HCT116 (cell line): ENCODE data around the gene DIP2C. TPM values are rescaled to one million over a fixed set of nuclear protein-coding genes. Genes with fewer than 3 reads are reported as not detected.

ENCODE experiments used
- ATAC-seq: fragments of 200-7000 bp; cut with Tn5 transposase; 2 replicates; pipeline ENCODE4 v1.9.1; 2020; ENCODE audit warnings: mild to moderate bottlenecking, moderate library complexity
- BruUV-seq: library from RNA; stranded (reverse); fragments of 400-500 nt; replicated peaks from 2 replicates; lab custom pipeline; 2021; lab: Mats Ljungman, UMichigan
- CTCF ChIA-PET: fragments of 300-600 bp; sonication (Branson Sonifier 250); formaldehyde crosslinking; loops from one replicate; lab custom pipeline; 2021; ENCODE audit warnings: antibody characterized with exemption; lab: Charles Lee
- POLR2A ChIA-PET: fragments of 300-600, 350-600 bp; sonication (Branson Sonifier 250); formaldehyde crosslinking; loops from one replicate; lab custom pipeline; 2021; ENCODE audit warnings: antibody characterized with exemption; lab: Charles Lee
- RAD21 ChIA-PET, 2 experiments: fragments of 300-600 bp; sonication (Branson Sonifier 250); formaldehyde crosslinking; loops; one replicate each; lab custom pipeline; 2023; ENCODE audit warnings: low total read pairs in 2 of 2; ENCODE audit not compliant: uncharacterized antibody in 2 of 2, unreplicated experiment in 2 of 2, low non-redundant PET in 1 of 2; lab: Charles Lee
- DNase-seq: peaks from one replicate; pipeline ENCODE4 v3.0.0-alpha.2; 2010; ENCODE audit warnings: low read depth, low spot score
- H2AFZ ChIP-seq: fragments of 200-600 bp; shearing (Covaris generic), sonication (generic); 2 replicates; pipeline ENCODE4 v1.6.1; 2017; ENCODE audit warnings: low read depth, mixed run types, mixed read lengths, antibody characterized with exemption, low read length; ENCODE audit not compliant: poor library complexity, severe bottlenecking
- H3K27ac ChIP-seq: 2 replicates; pipeline ENCODE4 v1.5.1; 2012; ENCODE audit warnings: low read depth, low read length
- H3K27me3 ChIP-seq: fragments of 200-600 bp; sonication (generic); 2 replicates; pipeline ENCODE4 v1.6.1; 2016; ENCODE audit warnings: mixed run types, low read length, mixed read lengths; ENCODE audit not compliant: insufficient read depth
- H3K36me3 ChIP-seq, 2 experiments: fragments of 200-500 bp in 1 of 2; fragments of 200-600 bp in 1 of 2; sonication (Bioruptor generic) in 1 of 2; sonication (generic) in 1 of 2; 2 replicates each; pipeline versions ENCODE4 v1.5.1 to v1.6.1; 2014 to 2016; ENCODE audit warnings: low read length in 2 of 2, inconsistent platforms in 1 of 2, mixed read lengths in 1 of 2, mixed run types in 1 of 2; ENCODE audit not compliant: insufficient read depth in 2 of 2, control insufficient read depth in 1 of 2
- H3K4me1 ChIP-seq, 2 experiments: fragments of 200-600 bp in 1 of 2; sonication (generic) in 1 of 2; 2 replicates each; pipeline versions ENCODE4 v1.5.1 to v1.6.1; 2012 to 2017; ENCODE audit warnings: low read length in 2 of 2, inconsistent platforms in 1 of 2, mild to moderate bottlenecking in 1 of 2, mixed read lengths in 1 of 2, mixed run types in 1 of 2, moderate library complexity in 1 of 2; ENCODE audit not compliant: insufficient read depth in 2 of 2, control insufficient read depth in 1 of 2
- H3K4me2 ChIP-seq: fragments of 200-600 bp; sonication (generic); 2 replicates; pipeline ENCODE4 v1.6.1; 2017; ENCODE audit warnings: mixed run types, low read length, mixed read lengths
- H3K4me3 ChIP-seq, 2 experiments: fragments of 200-600 bp in 1 of 2; sonication (generic) in 1 of 2; replicated peaks in 1 of 2; 2 replicates each; pipeline ENCODE4 v1.5.1; 2011 to 2016; ENCODE audit warnings: low read length in 2 of 2, control low read depth in 1 of 2, low read depth in 1 of 2, mild to moderate bottlenecking in 1 of 2, mixed read lengths in 1 of 2, mixed run types in 1 of 2
- H3K79me2 ChIP-seq: fragments of 200-600 bp; sonication (generic); 2 replicates; pipeline ENCODE4 v1.6.1; 2017; ENCODE audit warnings: mild to moderate bottlenecking, mixed run types, low read length, moderate library complexity, mixed read lengths; ENCODE audit not compliant: insufficient read depth
- H3K9ac ChIP-seq: fragments of 200-600 bp; sonication (generic); 2 replicates; pipeline ENCODE4 v1.6.1; 2016; ENCODE audit warnings: low read length, mixed read lengths
- H3K9me2 ChIP-seq: fragments of 200-600 bp; sonication (generic), shearing (Covaris generic); 2 replicates; pipeline ENCODE4 v1.6.1; 2017; ENCODE audit warnings: mixed run types, mild to moderate bottlenecking, moderate library complexity; ENCODE audit not compliant: insufficient read depth
- H3K9me3 ChIP-seq, 2 experiments: fragments of 200-500 bp in 1 of 2; fragments of 200-600 bp in 1 of 2; sonication (Bioruptor generic) in 1 of 2; sonication (generic) in 1 of 2; 2 replicates each; pipeline ENCODE4 v1.6.1; 2014 to 2017; ENCODE audit warnings: low read length in 2 of 2, mixed read lengths in 2 of 2, inconsistent platforms in 1 of 2, low read depth in 1 of 2, mild to moderate bottlenecking in 1 of 2, mixed run types in 1 of 2, moderate library complexity in 1 of 2; ENCODE audit not compliant: control insufficient read depth in 1 of 2, insufficient read depth in 1 of 2
- H4K20me1 ChIP-seq: fragments of 200-600 bp; sonication (generic), shearing (Covaris generic); 2 replicates; pipeline ENCODE4 v1.6.1; 2017; ENCODE audit warnings: mixed run types, mild to moderate bottlenecking, moderate library complexity; ENCODE audit not compliant: insufficient read depth
- CEBPB ChIP-seq: IDR thresholded peaks from 2 replicates; pipeline ENCODE4 v1.6.1; 2012; ENCODE audit warnings: low read depth
- ELF1 ChIP-seq: IDR thresholded peaks from 2 replicates; pipeline ENCODE4 v1.6.1; 2012; ENCODE audit warnings: low read depth, borderline replicate concordance
- EZH2 ChIP-seq: fragments of 200-600 bp; sonication (generic); IDR thresholded peaks from 2 replicates; pipeline ENCODE4 v1.6.1; 2017; ENCODE audit warnings: antibody characterized with exemption, mixed run types
- EZH2phosphoT487 ChIP-seq: fragments of 200-600 bp; IDR thresholded peaks from 2 replicates; pipeline ENCODE4 v1.6.1; 2018; ENCODE audit warnings: antibody characterized with exemption, borderline replicate concordance
- FOSL1 ChIP-seq: IDR thresholded peaks from 2 replicates; pipeline ENCODE4 v1.6.1; 2012; ENCODE audit warnings: low read depth
- JUND ChIP-seq: IDR thresholded peaks from 2 replicates; pipeline ENCODE4 v1.6.1; 2012
- POLR2A ChIP-seq: IDR thresholded peaks from 2 replicates; pipeline ENCODE4 v1.7.0; 2011; ENCODE audit warnings: borderline replicate concordance; ENCODE audit not compliant: insufficient read depth, insufficient read length; ENCODE audit errors: extremely low read depth
- POLR2AphosphoS5 ChIP-seq: IDR thresholded peaks from 2 replicates; pipeline ENCODE4 v1.6.1; 2011; ENCODE audit warnings: mild to moderate bottlenecking, low read depth, low read length, moderate library complexity
- RAD21 ChIP-seq: IDR thresholded peaks from 2 replicates; pipeline ENCODE4 v1.6.1; 2012; ENCODE audit warnings: low read depth, mild to moderate bottlenecking
- SIN3A ChIP-seq: IDR thresholded peaks from 2 replicates; pipeline ENCODE4 v1.6.1; 2012; ENCODE audit warnings: low read depth
- SP1 ChIP-seq: IDR thresholded peaks from 2 replicates; pipeline ENCODE4 v1.6.1; 2012; ENCODE audit warnings: low read depth
- SRF ChIP-seq: IDR thresholded peaks from 2 replicates; pipeline ENCODE4 v1.6.1; 2012; ENCODE audit warnings: low read depth
- TCF7L2 ChIP-seq: IDR thresholded peaks from 2 replicates; pipeline ENCODE4 v1.7.0; 2011; ENCODE audit warnings: borderline replicate concordance, inconsistent platforms; ENCODE audit not compliant: insufficient read depth, insufficient read length; ENCODE audit errors: extremely low read depth
- YY1 ChIP-seq: IDR thresholded peaks from 2 replicates; pipeline ENCODE4 v1.6.1; 2011; ENCODE audit warnings: low read length, low read depth, moderate library complexity, mild to moderate bottlenecking; ENCODE audit not compliant: insufficient replicate concordance; ENCODE audit errors: extremely low read depth
- ZBTB33 ChIP-seq: IDR thresholded peaks from 2 replicates; pipeline ENCODE4 v1.6.1; 2011; ENCODE audit warnings: mild to moderate bottlenecking, low read length, moderate library complexity; ENCODE audit not compliant: insufficient replicate concordance; ENCODE audit errors: extremely low read depth
- ZFX ChIP-seq: fragments of 450-650 bp; IDR thresholded peaks from 2 replicates; pipeline ENCODE4 v1.6.1; 2017
- ZNF274 ChIP-seq: fragments of 200-500 bp; sonication (Bioruptor generic); IDR thresholded peaks from 2 replicates; pipeline ENCODE4 v1.6.1; 2014; ENCODE audit warnings: mild to moderate bottlenecking, low read depth, low read length, inconsistent platforms
- intact Hi-C: fragments of 100-400 bp; cut with micrococcal nuclease; formaldehyde crosslinking; loops from 2 replicates; pipeline ENCODE4 v1.10.0; 2022
- total RNA-seq: library from RNA; stranded (reverse); gene quantifications from one replicate; pipeline ENCODE4 v1.2.1, GENCODE V29; 2021; ENCODE audit not compliant: unreplicated experiment
- TF ChIP-seq, protein P1 (sequence below): IDR thresholded peaks from 2 replicates; pipeline ENCODE4 v1.6.1; 2012

The DIP2C gene
- total RNA-seq, 1 experiment from 2014 or later: 15.4 TPM

DNA sequence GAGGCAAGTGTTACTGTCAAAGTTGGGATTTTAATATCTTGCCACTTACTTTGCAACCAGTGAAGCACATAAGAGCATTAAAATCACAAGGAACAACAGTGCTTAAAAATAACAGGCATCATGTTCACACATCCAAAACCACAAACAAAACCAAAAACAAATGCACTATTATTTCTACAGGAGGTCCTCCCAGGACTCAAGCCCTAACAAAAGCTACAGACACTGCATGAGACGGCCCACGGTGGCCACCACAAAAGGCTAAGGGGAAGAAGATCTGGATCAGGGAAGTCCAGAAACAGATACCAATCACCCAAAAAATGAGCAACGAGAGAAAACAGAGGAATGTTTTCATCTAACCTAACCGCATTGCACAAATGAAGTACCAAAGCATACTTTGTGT lies 395.8 kb downstream of the DIP2C start:
- ChIA-PET CTCF (no interaction called here), POLR2A (no interaction called here)
- no TSS peak for BruUV-seq

DNA sequence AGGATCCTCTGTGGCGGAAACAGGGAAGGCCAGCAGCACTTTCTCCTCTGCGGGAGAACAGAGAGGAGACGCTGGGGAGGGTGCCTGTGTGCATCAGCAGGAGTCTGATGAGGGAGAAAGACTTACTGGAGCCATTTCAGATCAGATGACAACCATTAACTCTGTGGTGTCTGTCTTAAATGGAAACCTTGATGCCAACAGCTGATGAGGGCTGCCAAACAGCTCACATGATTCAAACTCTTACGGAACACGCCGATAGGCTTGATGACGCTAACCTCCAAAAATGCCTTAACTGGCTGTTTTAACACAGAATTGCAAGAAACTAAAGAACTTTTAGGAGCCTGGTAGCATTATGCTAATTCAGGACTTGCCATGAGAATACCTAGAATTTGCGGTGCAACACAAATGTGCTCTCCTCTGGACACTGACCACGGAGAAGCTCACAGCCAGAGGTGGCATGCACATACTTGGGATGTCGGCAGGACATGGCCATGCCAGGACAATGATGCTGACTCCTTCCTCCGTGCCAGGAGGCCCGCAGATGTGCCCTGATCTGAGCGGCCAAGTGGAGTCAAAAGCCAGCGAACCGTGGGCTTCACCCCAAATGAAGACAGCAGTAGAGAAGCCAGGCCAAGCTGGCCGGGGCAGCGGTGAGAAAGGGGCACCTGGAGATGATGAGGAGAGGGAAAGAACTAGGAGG lies 399.3 kb downstream of the DIP2C start:
- H3K4me3 ChIP-seq: no peak overlapping the region
- no peak for ATAC-seq
- no peak overlapping the region for H3K4me2 ChIP-seq
- H3K9me2 ChIP-seq: no peaks in the 10 kb centered on the region
- DNase-seq: no peak
- RAD21 ChIA-PET: no interaction called here
- H3K9ac ChIP-seq: no peak overlapping the region
- CTCF ChIA-PET: no interaction called here
- H3K27me3 ChIP-seq: no peaks in the 10 kb centered on the region
- intact Hi-C loops: no loop called here
- TF ChIP-seq FOSL1 (no peak), SRF (no peak), YY1 (no peak), EZH2 (no peak), EZH2phosphoT487 (no peak), ELF1 (no peak), ZNF274 (no peak), SIN3A (no peak), TCF7L2 (no peak), JUND (no peak), POLR2A (no peak), RAD21 (no peak), CEBPB (no peak), POLR2AphosphoS5 (no peak), ZBTB33 (no peak), SP1 (no peak)
- TF ChIP-seq, protein P1, sequence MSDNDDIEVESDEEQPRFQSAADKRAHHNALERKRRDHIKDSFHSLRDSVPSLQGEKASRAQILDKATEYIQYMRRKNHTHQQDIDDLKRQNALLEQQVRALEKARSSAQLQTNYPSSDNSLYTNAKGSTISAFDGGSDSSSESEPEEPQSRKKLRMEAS: no peak
- TF ChIP-seq, all 23 proteins: peak for 0
- Histone ChIP-seq H3K79me2 (no peaks in the 10 kb centered on the region), H4K20me1 (no peaks in the 10 kb centered on the region), H3K27ac (no peak overlapping the region), H2AFZ (no peak overlapping the region), H3K9me3 (no peaks in the 10 kb centered on the region), H3K4me1 (peaks cover 0 to 12% of the 10 kb centered on the region in 2 experiments; a peak in 2 of 4 replicates), H3K36me3 (no peaks in the 10 kb centered on the region; a peak in 1 of 4 replicates)
- no TSS peak for BruUV-seq
- POLR2A ChIA-PET: no interaction called here

More for the DNA sequence above, 395.8 kb downstream of the DIP2C start:
- intact Hi-C loops: no loop called here
- no peaks in the 10 kb centered on the region for H3K79me2 ChIP-seq
- H3K9me3 ChIP-seq: no peaks in the 10 kb centered on the region
- no peaks in the 10 kb centered on the region for H3K27me3 ChIP-seq
- H3K4me1 ChIP-seq: no peaks in the 10 kb centered on the region
- no peak overlapping the region for H3K4me2 ChIP-seq
- H3K27ac ChIP-seq: no peak overlapping the region
- H2AFZ ChIP-seq: no peak overlapping the region
- DNase-seq (no peak), ATAC-seq (no peak)
- RAD21 ChIA-PET: no interaction called here
- H4K20me1 ChIP-seq: no peaks in the 10 kb centered on the region
- H3K9ac ChIP-seq: no peak overlapping the region
- no peak for TF ChIP-seq ZFX
- TF ChIP-seq SIN3A: no peak
- TF ChIP-seq CEBPB: no peak
- H3K4me3 ChIP-seq: no peak overlapping the region
- H3K9me2 ChIP-seq: no peaks in the 10 kb centered on the region
- H3K36me3 ChIP-seq: no peaks in the 10 kb centered on the region; a peak in 1 of 4 replicates
